K562 (cell line): ENCODE data around the gene IPO7. TPM values are rescaled to one million over a fixed set of nuclear protein-coding genes. Genes with fewer than 3 reads are reported as not detected.

Experiments
- ATF1 ChIP-seq, 2 experiments: fragments of 450-650 bp in 1 of 2; IDR thresholded peaks; 2 replicates each; pipeline ENCODE4 v1.6.1; 2016; ENCODE audit warnings: missing compliant biosample characterization in 1 of 2, missing genetic modification characterization in 1 of 2
- ETV1 ChIP-seq: fragments of 450-650 bp; conservative IDR thresholded peaks from 2 replicates; pipeline ENCODE4 v1.6.1; 2016; ENCODE audit warnings: missing genetic modification characterization, control low read depth, low read depth, missing compliant biosample characterization
- HNRNPLL ChIP-seq: fragments of 200-400 bp; formaldehyde crosslinking; IDR thresholded peaks from 2 replicates; pipeline ENCODE4 v1.6.1; 2017; ENCODE audit warnings: low read length, low read depth, mild to moderate bottlenecking; ENCODE audit not compliant: poor library complexity, severe bottlenecking
- KLF16 ChIP-seq: IDR thresholded peaks from 2 replicates; pipeline ENCODE4 v1.6.1; 2016; ENCODE audit warnings: antibody characterized with exemption
- MAFG ChIP-seq: fragments of 450-650 bp; conservative IDR thresholded peaks from 2 replicates; pipeline ENCODE4 v1.6.1; 2016; ENCODE audit warnings: missing genetic modification characterization, missing compliant biosample characterization
- MBD2 ChIP-seq: sonication (generic); IDR thresholded peaks from 2 replicates; pipeline ENCODE4 v1.6.1; 2016; ENCODE audit warnings: low read depth, borderline replicate concordance
- MTA3 ChIP-seq: fragments of 450-650 bp; formaldehyde crosslinking; IDR thresholded peaks from 2 replicates; pipeline ENCODE4 v1.6.1; 2017; ENCODE audit warnings: mild to moderate bottlenecking, borderline replicate concordance
- NR1H2 ChIP-seq: sonication (generic); formaldehyde crosslinking; IDR thresholded peaks from 2 replicates; pipeline ENCODE4 v1.4.0; 2020; ENCODE audit warnings: mild to moderate bottlenecking, missing genetic modification reagents
- POLR2AphosphoS2 ChIP-seq: IDR thresholded peaks from 2 replicates; pipeline ENCODE4 v1.6.1; 2012; ENCODE audit warnings: low read length, improper control_type of control experiment
- SLC30A9 ChIP-seq: fragments of 250-450 bp; sonication (Bioruptor Pico); IDR thresholded peaks from 2 replicates; pipeline ENCODE4 v1.8.0; 2022; ENCODE audit warnings: mild to moderate bottlenecking, moderate library complexity
- TRIM24 ChIP-seq, 2 experiments: fragments of 450-650 bp; IDR thresholded peaks; 2 replicates each; pipeline ENCODE4 v1.6.1; 2016
- ZNF57 ChIP-seq: fragments of 450-650 bp; formaldehyde crosslinking; IDR thresholded peaks from 2 replicates; pipeline ENCODE4 v1.4.0; 2020; ENCODE audit warnings: mild to moderate bottlenecking, moderate library complexity
- ZNF830 ChIP-seq: fragments of 250-450 bp; sonication (Bioruptor Pico); IDR thresholded peaks from 2 replicates; pipeline ENCODE4 v1.5.0; 2021; ENCODE audit warnings: mild to moderate bottlenecking
- polyA plus RNA-seq, 8 experiments: library from polyadenylated mRNA; depleted of rRNA in 4 of 8; stranded (reverse) in 5 of 8; unstranded in 3 of 8; fragments of >200 nt; fragmentation: Nextera tagmentation in 2 of 8; fragmentation: Illumina TruSeq in 1 of 8; extraction: Ambion mirVana in 2 of 8; extraction: Trizol in 1 of 8; gene quantifications; 2 replicates each; pipeline versions ENCODE4 v1.2.1 to v1.2.3, GENCODE V29; 2011 to 2014; ENCODE audit warnings: inconsistent platforms in 1 of 8, missing spikeins in 1 of 8
- total RNA-seq, 7 experiments: library from RNA; depleted of rRNA in 6 of 7; stranded (reverse); fragments of >200 nt in 6 of 7; fragmentation: Illumina TruSeq in 2 of 7; extraction: Trizol in 2 of 7; gene quantifications; 2 replicates each; pipeline versions ENCODE4 v1.2.1 to v1.2.3, GENCODE V29; 2011 to 2021; ENCODE audit warnings: low replicate concordance in 1 of 7
- TF ChIP-seq, protein P1 (sequence below): fragments of 450-650 bp; IDR thresholded peaks from one replicate; pipeline ENCODE4 v1.6.1; 2018; ENCODE audit warnings: mild to moderate bottlenecking, moderate library complexity; ENCODE audit not compliant: partially characterized antibody
- TF ChIP-seq, protein P2 (sequence below): fragments of 450-650 bp; IDR thresholded peaks from 2 replicates; pipeline ENCODE4 v1.6.1; 2016; ENCODE audit warnings: borderline replicate concordance
- TF ChIP-seq, protein P3 (sequence below), 3 experiments: fragments of 200-800 bp in 1 of 3; fragments of 250-450 bp in 1 of 3; fragments of 450-650 bp in 1 of 3; sonication (Bioruptor Pico) in 1 of 3; sonication (Bioruptor generic) in 1 of 3; formaldehyde crosslinking in 1 of 3; IDR thresholded peaks; 2 replicates each; pipeline versions ENCODE4 v1.6.1 to v1.8.0; 2016 to 2022; ENCODE audit warnings: mild to moderate bottlenecking in 2 of 3, missing genetic modification characterization in 2 of 3, missing compliant biosample characterization in 1 of 3, moderate library complexity in 1 of 3
- TF ChIP-seq, protein P4 (sequence below): sonication (generic); formaldehyde crosslinking; IDR thresholded peaks from 2 replicates; pipeline ENCODE4 v1.8.1; 2023; ENCODE audit warnings: mild to moderate bottlenecking, missing genetic modification reagents

The IPO7 gene
- total and polyA plus RNA-seq, 9 of the 15 experiments (the other 6 are each of a cell fraction or from before 2014, with no cell fraction given) = 23.6 to 138 (median 110) TPM

DNA sequence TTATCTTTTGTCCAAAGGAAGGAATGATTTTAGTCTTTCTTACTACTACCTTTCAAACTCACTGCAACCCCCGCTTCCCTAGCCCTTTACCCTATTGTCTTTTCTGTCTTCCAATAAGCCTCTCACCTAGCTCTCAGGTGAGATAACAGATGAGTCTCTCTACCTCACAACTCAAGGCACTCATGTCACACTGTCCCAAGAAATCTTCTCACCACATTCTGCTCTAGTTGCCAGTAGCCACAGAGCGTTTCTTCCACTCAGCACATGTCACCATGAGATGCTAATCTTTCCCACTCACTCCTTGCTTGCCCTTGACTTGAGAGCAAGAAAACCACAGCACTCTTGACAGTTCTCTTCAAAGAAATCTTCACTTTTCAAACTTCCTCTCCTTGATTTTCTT lies 37.4 kb upstream of the IPO7 start (continued):
- TF ChIP-seq ETV1 (tag) (no peak), MTA3 (no peak), SLC30A9 (CRISPR knock-in tag) (no peak), MBD2 (no peak), ZNF830 (CRISPR knock-in tag) (no peak), ATF1 (CRISPR knock-in tag; IDR thresholded peaks at IDR 0.05) (no peak), ATF1 (tag; IDR thresholded peaks at IDR 0.05) (0 out of 2 replicates have a peak, but pooled peaks have one; percentile 7), TRIM24 (IDR thresholded peaks at IDR 0.05) (0 out of 4 replicates have a peak, but pooled peaks of 1 of the 2 experiments have one; percentile 26), MAFG (tag) (no peak; the same call in 1 of the 2 replicates), HNRNPLL (no peak), POLR2AphosphoS2 (no peak), ZNF57 (no peak), NR1H2 (no peak), KLF16 (no peak)
- TF ChIP-seq, protein P1, sequence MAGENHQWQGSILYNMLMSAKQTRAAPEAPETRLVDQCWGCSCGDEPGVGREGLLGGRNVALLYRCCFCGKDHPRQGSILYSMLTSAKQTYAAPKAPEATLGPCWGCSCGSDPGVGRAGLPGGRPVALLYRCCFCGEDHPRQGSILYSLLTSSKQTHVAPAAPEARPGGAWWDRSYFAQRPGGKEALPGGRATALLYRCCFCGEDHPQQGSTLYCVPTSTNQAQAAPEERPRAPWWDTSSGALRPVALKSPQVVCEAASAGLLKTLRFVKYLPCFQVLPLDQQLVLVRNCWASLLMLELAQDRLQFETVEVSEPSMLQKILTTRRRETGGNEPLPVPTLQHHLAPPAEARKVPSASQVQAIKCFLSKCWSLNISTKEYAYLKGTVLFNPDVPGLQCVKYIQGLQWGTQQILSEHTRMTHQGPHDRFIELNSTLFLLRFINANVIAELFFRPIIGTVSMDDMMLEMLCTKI = no peak
- TF ChIP-seq, protein P2, sequence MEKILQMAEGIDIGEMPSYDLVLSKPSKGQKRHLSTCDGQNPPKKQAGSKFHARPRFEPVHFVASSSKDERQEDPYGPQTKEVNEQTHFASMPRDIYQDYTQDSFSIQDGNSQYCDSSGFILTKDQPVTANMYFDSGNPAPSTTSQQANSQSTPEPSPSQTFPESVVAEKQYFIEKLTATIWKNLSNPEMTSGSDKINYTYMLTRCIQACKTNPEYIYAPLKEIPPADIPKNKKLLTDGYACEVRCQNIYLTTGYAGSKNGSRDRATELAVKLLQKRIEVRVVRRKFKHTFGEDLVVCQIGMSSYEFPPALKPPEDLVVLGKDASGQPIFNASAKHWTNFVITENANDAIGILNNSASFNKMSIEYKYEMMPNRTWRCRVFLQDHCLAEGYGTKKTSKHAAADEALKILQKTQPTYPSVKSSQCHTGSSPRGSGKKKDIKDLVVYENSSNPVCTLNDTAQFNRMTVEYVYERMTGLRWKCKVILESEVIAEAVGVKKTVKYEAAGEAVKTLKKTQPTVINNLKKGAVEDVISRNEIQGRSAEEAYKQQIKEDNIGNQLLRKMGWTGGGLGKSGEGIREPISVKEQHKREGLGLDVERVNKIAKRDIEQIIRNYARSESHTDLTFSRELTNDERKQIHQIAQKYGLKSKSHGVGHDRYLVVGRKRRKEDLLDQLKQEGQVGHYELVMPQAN = no peak; the same call in 1 of the 2 replicates
- TF ChIP-seq, protein P3, sequence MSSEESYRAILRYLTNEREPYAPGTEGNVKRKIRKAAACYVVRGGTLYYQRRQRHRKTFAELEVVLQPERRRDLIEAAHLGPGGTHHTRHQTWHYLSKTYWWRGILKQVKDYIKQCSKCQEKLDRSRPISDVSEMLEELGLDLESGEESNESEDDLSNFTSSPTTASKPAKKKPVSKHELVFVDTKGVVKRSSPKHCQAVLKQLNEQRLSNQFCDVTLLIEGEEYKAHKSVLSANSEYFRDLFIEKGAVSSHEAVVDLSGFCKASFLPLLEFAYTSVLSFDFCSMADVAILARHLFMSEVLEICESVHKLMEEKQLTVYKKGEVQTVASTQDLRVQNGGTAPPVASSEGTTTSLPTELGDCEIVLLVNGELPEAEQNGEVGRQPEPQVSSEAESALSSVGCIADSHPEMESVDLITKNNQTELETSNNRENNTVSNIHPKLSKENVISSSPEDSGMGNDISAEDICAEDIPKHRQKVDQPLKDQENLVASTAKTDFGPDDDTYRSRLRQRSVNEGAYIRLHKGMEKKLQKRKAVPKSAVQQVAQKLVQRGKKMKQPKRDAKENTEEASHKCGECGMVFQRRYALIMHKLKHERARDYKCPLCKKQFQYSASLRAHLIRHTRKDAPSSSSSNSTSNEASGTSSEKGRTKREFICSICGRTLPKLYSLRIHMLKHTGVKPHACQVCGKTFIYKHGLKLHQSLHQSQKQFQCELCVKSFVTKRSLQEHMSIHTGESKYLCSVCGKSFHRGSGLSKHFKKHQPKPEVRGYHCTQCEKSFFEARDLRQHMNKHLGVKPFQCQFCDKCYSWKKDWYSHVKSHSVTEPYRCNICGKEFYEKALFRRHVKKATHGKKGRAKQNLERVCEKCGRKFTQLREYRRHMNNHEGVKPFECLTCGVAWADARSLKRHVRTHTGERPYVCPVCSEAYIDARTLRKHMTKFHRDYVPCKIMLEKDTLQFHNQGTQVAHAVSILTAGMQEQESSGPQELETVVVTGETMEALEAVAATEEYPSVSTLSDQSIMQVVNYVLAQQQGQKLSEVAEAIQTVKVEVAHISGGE (CRISPR knock-in tag; IDR thresholded peaks at IDR 0.05) = no peak
- TF ChIP-seq, protein P4, sequence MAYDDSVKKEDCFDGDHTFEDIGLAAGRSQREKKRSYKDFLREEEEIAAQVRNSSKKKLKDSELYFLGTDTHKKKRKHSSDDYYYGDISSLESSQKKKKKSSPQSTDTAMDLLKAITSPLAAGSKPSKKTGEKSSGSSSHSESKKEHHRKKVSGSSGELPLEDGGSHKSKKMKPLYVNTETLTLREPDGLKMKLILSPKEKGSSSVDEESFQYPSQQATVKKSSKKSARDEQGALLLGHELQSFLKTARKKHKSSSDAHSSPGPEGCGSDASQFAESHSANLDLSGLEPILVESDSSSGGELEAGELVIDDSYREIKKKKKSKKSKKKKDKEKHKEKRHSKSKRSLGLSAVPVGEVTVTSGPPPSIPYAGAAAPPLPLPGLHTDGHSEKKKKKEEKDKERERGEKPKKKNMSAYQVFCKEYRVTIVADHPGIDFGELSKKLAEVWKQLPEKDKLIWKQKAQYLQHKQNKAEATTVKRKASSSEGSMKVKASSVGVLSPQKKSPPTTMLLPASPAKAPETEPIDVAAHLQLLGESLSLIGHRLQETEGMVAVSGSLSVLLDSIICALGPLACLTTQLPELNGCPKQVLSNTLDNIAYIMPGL (CRISPR knock-in tag) = no peak
